Astrocyte (in vitro differentiated cells and primary cell): ENCODE results near the gene SLITRK5. TPM values are rescaled to one million over a fixed set of nuclear protein-coding genes. Genes with fewer than 3 reads are reported as not detected.

Source experiments
- DNase-seq: peaks from one replicate; pipeline ENCODE4 v3.0.0-alpha.2; 2010; ENCODE audit warnings: low read depth
- FAIRE-seq: peaks from 2 replicates; lab custom pipeline; 2011; peaks lifted over from hg19 to GRCh38; lab: Jason Lieb, UNC
- H2AFZ ChIP-seq: 2 replicates; pipeline ENCODE4 v1.6.0; 2012; ENCODE audit warnings: low read depth, low read length, inconsistent platforms
- H3K27ac ChIP-seq: 2 replicates; pipeline ENCODE4 v1.5.1; 2011; ENCODE audit warnings: low read depth, low read length, inconsistent platforms
- H3K27me3 ChIP-seq: 2 replicates; pipeline ENCODE4 v1.6.0; 2011; ENCODE audit warnings: low read length, inconsistent platforms; ENCODE audit not compliant: insufficient read depth
- H3K36me3 ChIP-seq: 2 replicates; pipeline ENCODE4 v1.5.1; 2011; ENCODE audit warnings: low read length, inconsistent platforms; ENCODE audit not compliant: insufficient read depth
- H3K4me1 ChIP-seq: 2 replicates; pipeline ENCODE4 v1.5.1; 2011; ENCODE audit warnings: low read length, inconsistent platforms; ENCODE audit not compliant: insufficient read depth
- H3K4me2 ChIP-seq: 2 replicates; pipeline ENCODE4 v1.6.0; 2012; ENCODE audit warnings: low read length, inconsistent platforms
- H3K4me3 ChIP-seq: 2 replicates; pipeline ENCODE4 v1.5.1; 2011; ENCODE audit warnings: low read depth, mild to moderate bottlenecking, low read length, inconsistent platforms; ENCODE audit not compliant: insufficient read depth
- H3K79me2 ChIP-seq: 2 replicates; pipeline ENCODE4 v1.6.0; 2012; ENCODE audit warnings: mild to moderate bottlenecking, low read length, inconsistent platforms; ENCODE audit not compliant: insufficient read depth
- H3K9ac ChIP-seq: 2 replicates; pipeline ENCODE4 v1.6.0; 2012; ENCODE audit warnings: mild to moderate bottlenecking, low read length, inconsistent platforms
- H3K9me3 ChIP-seq: 2 replicates; pipeline ENCODE4 v1.5.1; 2012; ENCODE audit warnings: low read depth, mild to moderate bottlenecking, low read length, inconsistent platforms; ENCODE audit not compliant: insufficient read depth
- H4K20me1 ChIP-seq: 2 replicates; pipeline ENCODE4 v1.6.0; 2012; ENCODE audit warnings: low read length, inconsistent platforms; ENCODE audit not compliant: insufficient read depth
- H3K27ac Mint-ChIP-seq: one replicate; pipeline ENCODE4 v1.8.0; 2021; ENCODE audit warnings: mild to moderate bottlenecking, mixed read lengths; ENCODE audit not compliant: unreplicated experiment
- H3K27me3 Mint-ChIP-seq: one replicate; pipeline ENCODE4 v1.8.0; 2021; ENCODE audit warnings: low read depth, mixed read lengths; ENCODE audit not compliant: unreplicated experiment
- H3K36me3 Mint-ChIP-seq: one replicate; pipeline ENCODE4 v1.8.0; 2021; ENCODE audit warnings: low read depth, mixed read lengths; ENCODE audit not compliant: unreplicated experiment
- H3K4me1 Mint-ChIP-seq: one replicate; pipeline ENCODE4 v1.8.0; 2021; ENCODE audit warnings: low read depth, mixed read lengths; ENCODE audit not compliant: unreplicated experiment
- H3K4me3 Mint-ChIP-seq: one replicate; pipeline ENCODE4 v1.8.0; 2021; ENCODE audit warnings: mild to moderate bottlenecking, moderate library complexity, mixed read lengths; ENCODE audit not compliant: unreplicated experiment
- H3K9me3 Mint-ChIP-seq: one replicate; pipeline ENCODE4 v1.8.0; 2021; ENCODE audit warnings: mild to moderate bottlenecking, mixed read lengths; ENCODE audit not compliant: unreplicated experiment
- EZH2 ChIP-seq: IDR thresholded peaks from 2 replicates; pipeline ENCODE4 v1.6.1; 2012; ENCODE audit warnings: mild to moderate bottlenecking, low read length, inconsistent platforms; ENCODE audit not compliant: insufficient read depth
- total RNA-seq: library from RNA; stranded (reverse); gene quantifications from 2 replicates; pipeline ENCODE4 v1.2.1, GENCODE V29; 2021
- TF ChIP-seq, protein P1 (sequence below): IDR thresholded peaks from 2 replicates; pipeline ENCODE4 v1.5.1; 2011; ENCODE audit warnings: low read depth, mild to moderate bottlenecking, inconsistent platforms, low read length, moderate library complexity; ENCODE audit not compliant: insufficient read depth

SLITRK5 gene
- total RNA-seq, 1 donor from 2014 or later, result 2.0 TPM

DNA sequence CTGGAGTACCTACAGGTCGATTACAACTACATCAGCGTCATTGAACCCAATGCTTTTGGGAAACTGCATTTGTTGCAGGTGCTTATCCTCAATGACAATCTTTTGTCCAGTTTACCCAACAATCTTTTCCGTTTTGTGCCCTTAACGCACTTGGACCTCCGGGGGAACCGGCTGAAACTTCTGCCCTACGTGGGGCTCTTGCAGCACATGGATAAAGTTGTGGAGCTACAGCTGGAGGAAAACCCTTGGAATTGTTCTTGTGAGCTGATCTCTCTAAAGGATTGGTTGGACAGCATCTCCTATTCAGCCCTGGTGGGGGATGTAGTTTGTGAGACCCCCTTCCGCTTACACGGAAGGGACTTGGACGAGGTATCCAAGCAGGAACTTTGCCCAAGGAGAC is 4.7 kb downstream of the SLITRK5 start:
- Mint-ChIP-seq H3K36me3 (peaks cover 15% of the 10 kb centered on the region), H3K27me3 (peaks cover 42% of the 10 kb centered on the region), H3K27ac (no peak overlapping the region), H3K4me3 (no peak overlapping the region), H3K9me3 (peaks cover 7% of the 10 kb centered on the region), H3K4me1 (peaks cover 3% of the 10 kb centered on the region)
- H3K27me3 ChIP-seq, result peaks cover 40% of the 10 kb centered on the region
- no peaks in the 10 kb centered on the region for H3K36me3 ChIP-seq
- H3K79me2 ChIP-seq, result no peaks in the 10 kb centered on the region
- no peak overlapping the region for H3K4me2 ChIP-seq
- H3K4me3 ChIP-seq, result no peak overlapping the region
- FAIRE-seq (no peak), DNase-seq (no peak)
- no peaks in the 10 kb centered on the region for H4K20me1 ChIP-seq
- H3K9me3 ChIP-seq, result no peaks in the 10 kb centered on the region
- no peak overlapping the region for H3K9ac ChIP-seq
- TF ChIP-seq EZH2, result no peak
- TF ChIP-seq, protein P1, sequence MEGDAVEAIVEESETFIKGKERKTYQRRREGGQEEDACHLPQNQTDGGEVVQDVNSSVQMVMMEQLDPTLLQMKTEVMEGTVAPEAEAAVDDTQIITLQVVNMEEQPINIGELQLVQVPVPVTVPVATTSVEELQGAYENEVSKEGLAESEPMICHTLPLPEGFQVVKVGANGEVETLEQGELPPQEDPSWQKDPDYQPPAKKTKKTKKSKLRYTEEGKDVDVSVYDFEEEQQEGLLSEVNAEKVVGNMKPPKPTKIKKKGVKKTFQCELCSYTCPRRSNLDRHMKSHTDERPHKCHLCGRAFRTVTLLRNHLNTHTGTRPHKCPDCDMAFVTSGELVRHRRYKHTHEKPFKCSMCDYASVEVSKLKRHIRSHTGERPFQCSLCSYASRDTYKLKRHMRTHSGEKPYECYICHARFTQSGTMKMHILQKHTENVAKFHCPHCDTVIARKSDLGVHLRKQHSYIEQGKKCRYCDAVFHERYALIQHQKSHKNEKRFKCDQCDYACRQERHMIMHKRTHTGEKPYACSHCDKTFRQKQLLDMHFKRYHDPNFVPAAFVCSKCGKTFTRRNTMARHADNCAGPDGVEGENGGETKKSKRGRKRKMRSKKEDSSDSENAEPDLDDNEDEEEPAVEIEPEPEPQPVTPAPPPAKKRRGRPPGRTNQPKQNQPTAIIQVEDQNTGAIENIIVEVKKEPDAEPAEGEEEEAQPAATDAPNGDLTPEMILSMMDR, result no peak
- peaks cover 23% of the 10 kb centered on the region for H3K4me1 ChIP-seq
- no peak overlapping the region for H3K27ac ChIP-seq
- no peak overlapping the region for H2AFZ ChIP-seq

DNA sequence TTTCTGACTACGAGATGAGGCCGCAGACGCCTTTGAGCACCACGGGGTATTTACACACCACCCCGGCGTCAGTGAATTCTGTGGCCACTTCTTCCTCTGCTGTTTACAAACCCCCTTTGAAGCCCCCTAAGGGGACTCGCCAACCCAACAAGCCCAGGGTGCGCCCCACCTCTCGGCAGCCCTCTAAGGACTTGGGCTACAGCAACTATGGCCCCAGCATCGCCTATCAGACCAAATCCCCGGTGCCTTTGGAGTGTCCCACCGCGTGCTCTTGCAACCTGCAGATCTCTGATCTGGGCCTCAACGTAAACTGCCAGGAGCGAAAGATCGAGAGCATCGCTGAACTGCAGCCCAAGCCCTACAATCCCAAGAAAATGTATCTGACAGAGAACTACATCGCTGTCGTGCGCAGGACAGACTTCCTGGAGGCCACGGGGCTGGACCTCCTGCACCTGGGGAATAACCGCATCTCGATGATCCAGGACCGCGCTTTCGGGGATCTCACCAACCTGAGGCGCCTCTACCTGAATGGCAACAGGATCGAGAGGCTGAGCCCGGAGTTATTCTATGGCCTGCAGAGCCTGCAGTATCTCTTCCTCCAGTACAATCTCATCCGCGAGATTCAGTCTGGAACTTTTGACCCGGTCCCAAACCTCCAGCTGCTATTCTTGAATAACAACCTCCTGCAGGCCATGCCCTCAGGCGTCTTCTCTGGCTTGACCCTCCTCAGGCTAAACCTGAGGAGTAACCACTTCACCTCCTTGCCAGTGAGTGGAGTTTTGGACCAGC is 5.3 kb downstream of the SLITRK5 start:
- DNase-seq (no peak), FAIRE-seq (no peak)
- Histone ChIP-seq H3K9ac (no peak overlapping the region), H3K36me3 (no peaks in the 10 kb centered on the region), H2AFZ (no peak overlapping the region), H3K4me3 (no peak overlapping the region), H3K79me2 (no peaks in the 10 kb centered on the region), H3K27me3 (peaks cover 40% of the 10 kb centered on the region), H3K4me2 (no peak overlapping the region), H3K4me1 (peaks cover 21% of the 10 kb centered on the region), H3K9me3 (no peaks in the 10 kb centered on the region), H3K27ac (no peak overlapping the region), H4K20me1 (no peaks in the 10 kb centered on the region)
- Mint-ChIP-seq H3K27ac (no peak overlapping the region), H3K27me3 (peaks cover 42% of the 10 kb centered on the region), H3K9me3 (peaks cover 7% of the 10 kb centered on the region), H3K4me1 (peaks cover 3% of the 10 kb centered on the region), H3K36me3 (peaks cover 15% of the 10 kb centered on the region), H3K4me3 (no peak overlapping the region)
- TF ChIP-seq EZH2, result no peak
- TF ChIP-seq, protein P1, result no peak

DNA sequence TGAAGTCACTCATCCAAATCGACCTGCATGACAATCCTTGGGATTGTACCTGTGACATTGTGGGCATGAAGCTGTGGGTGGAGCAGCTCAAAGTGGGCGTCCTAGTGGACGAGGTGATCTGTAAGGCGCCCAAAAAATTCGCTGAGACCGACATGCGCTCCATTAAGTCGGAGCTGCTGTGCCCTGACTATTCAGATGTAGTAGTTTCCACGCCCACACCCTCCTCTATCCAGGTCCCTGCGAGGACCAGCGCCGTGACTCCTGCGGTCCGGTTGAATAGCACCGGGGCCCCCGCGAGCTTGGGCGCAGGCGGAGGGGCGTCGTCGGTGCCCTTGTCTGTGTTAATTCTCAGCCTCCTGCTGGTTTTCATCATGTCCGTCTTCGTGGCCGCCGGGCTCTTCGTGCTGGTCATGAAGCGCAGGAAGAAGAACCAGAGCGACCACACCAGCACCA is 5.9 kb downstream of the SLITRK5 start:
- H3K27me3 Mint-ChIP-seq, result peaks cover 42% of the 10 kb centered on the region
- Histone ChIP-seq H3K4me1 (peaks cover 21% of the 10 kb centered on the region), H3K27ac (no peak overlapping the region), H2AFZ (peak overlapping the region; percentile 78), H3K9me3 (no peaks in the 10 kb centered on the region), H3K4me3 (peak overlapping the region; percentile 60), H3K79me2 (no peaks in the 10 kb centered on the region), H3K9ac (no peak overlapping the region), H3K27me3 (peaks cover 40% of the 10 kb centered on the region), H4K20me1 (no peaks in the 10 kb centered on the region), H3K36me3 (no peaks in the 10 kb centered on the region), H3K4me2 (peak overlapping the region; percentile 93)
- no peak overlapping the region for H3K27ac Mint-ChIP-seq
- DNase-seq (no peak), FAIRE-seq (no peak)
- TF ChIP-seq, protein P1, result no peak
- no peak for TF ChIP-seq EZH2
- peaks cover 15% of the 10 kb centered on the region for H3K36me3 Mint-ChIP-seq
- H3K4me3 Mint-ChIP-seq, result no peak overlapping the region
- H3K9me3 Mint-ChIP-seq, result peaks cover 7% of the 10 kb centered on the region
- peaks cover 3% of the 10 kb centered on the region for H3K4me1 Mint-ChIP-seq
